ENCODE data around the gene DDX42.

DDX42 gene

DNA sequence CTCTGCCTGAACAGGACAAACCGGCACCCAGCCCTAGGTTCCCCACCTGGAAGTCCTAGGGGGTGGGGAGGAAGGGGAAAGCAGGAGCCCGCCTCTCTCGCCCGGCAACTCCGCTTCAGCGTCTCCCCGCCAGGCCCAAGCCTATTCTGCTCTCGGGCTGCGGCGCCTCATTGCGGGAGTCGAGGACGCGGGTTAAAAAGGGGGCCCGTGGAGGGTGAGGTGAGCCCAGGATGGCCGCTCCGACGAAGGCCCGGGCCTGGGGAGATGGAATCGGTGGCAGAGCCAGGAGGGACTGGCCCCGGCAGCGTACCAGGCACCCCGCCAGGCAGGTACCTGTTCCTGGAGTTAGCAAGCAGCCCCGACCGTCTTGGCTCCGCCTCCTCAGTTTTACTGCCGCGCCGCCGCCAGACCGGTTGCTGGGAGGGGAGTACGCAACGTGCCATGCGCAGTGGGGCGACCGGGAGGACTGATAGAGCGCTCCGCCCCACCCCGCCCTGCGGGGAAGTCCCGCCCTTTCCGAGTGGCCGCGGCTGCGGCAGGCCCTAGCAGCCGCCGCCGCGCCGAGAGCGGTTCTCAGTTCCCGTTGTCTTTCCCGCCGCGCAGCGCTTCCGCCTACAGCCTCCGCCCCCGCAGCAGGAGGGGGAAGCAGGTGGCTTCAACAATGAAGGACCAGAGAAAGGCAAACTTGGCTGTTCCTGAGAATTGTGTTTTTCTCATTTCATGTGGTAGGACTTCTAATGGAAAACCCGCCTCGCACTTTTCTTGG lies 32.4 kb upstream of the DDX42 start, which contains the start of gene STRADA:
TSS of gene STRADA (minus strand) at position 392 of the 766 bp plus-strand sequence. CDS start 13,430 bp downstream, outside the sequence.
- TF ChIP-seq ELF4 (IDR thresholded peaks at IDR 0.05) = peak; percentile 56
- TF ChIP-seq L3MBTL2 (conservative IDR thresholded peaks at IDR 0.05) = peak; percentile 81
- no peak for TF ChIP-seq FOXA1 (IDR thresholded peaks at IDR 0.05)
- no peak for TF ChIP-seq CTBP1 (IDR thresholded peaks at IDR 0.05; ENCODE audit: borderline replicate concordance)
- no peak for TF ChIP-seq SUZ12 (IDR thresholded peaks at IDR 0.05)
- peak; percentile 97 for DNase-seq (ENCODE audit: extremely low spot score)
- ChIA-PET CTCF (interaction anchor here (0.6 to 1.0 kb wide), 3 partner anchors 11 to 118 kb away, joined by 3 to 4 read pairs (median 4); no protein-coding TSS in a partner anchor), POLR2A (interaction anchor here (0.6 to 1.6 kb wide), 20 partner anchors 8 to 118 kb away, joined by 3 to 26 read pairs (median 4); partner anchors contain the start of genes CCDC47, DDX42 and LIMD2)

GRCh38 chr17:63751806-63752205 lies 22.2 kb upstream of the DDX42 start:
- no peak for DNase-seq (ENCODE audit: extremely low spot score)
- POLR2A ChIA-PET = no interaction called here
- CTCF ChIA-PET = no interaction called here
- TF ChIP-seq SP1 (IDR thresholded peaks at IDR 0.05) = no peak
- TF ChIP-seq TARDBP (IDR thresholded peaks at IDR 0.05) = no peak
- no peak for TF ChIP-seq FOXK2 (IDR thresholded peaks at IDR 0.05)
- no peak for TF ChIP-seq HDGF (IDR thresholded peaks at IDR 0.05; ENCODE audit: borderline replicate concordance)
- no peak for TF ChIP-seq SUZ12 (IDR thresholded peaks at IDR 0.05)
- TF ChIP-seq FOXA1 (IDR thresholded peaks at IDR 0.05) = no peak
- TF ChIP-seq CTBP1 (IDR thresholded peaks at IDR 0.05; ENCODE audit: borderline replicate concordance) = no peak
- TF ChIP-seq ELF4 (IDR thresholded peaks at IDR 0.05) = no peak
- no peak for TF ChIP-seq ARNT (IDR thresholded peaks at IDR 0.05)
- no peak for TF ChIP-seq ZNF384 (IDR thresholded peaks at IDR 0.05)
- no peak for TF ChIP-seq LEF1 (IDR thresholded peaks at IDR 0.05; ENCODE audit: borderline replicate concordance)
- TF ChIP-seq, protein P1, sequence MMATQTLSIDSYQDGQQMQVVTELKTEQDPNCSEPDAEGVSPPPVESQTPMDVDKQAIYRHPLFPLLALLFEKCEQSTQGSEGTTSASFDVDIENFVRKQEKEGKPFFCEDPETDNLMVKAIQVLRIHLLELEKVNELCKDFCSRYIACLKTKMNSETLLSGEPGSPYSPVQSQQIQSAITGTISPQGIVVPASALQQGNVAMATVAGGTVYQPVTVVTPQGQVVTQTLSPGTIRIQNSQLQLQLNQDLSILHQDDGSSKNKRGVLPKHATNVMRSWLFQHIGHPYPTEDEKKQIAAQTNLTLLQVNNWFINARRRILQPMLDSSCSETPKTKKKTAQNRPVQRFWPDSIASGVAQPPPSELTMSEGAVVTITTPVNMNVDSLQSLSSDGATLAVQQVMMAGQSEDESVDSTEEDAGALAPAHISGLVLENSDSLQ (IDR thresholded peaks at IDR 0.05) = no peak
- no peak for TF ChIP-seq L3MBTL2 (conservative IDR thresholded peaks at IDR 0.05)
- TF ChIP-seq FOXM1 (IDR thresholded peaks at IDR 0.05; ENCODE audit: borderline replicate concordance) = no peak
- TF ChIP-seq NFRKB (IDR thresholded peaks at IDR 0.05) = no peak
- TF ChIP-seq BHLHE40 (IDR thresholded peaks at IDR 0.05; ENCODE audit: borderline replicate concordance) = no peak

DNA sequence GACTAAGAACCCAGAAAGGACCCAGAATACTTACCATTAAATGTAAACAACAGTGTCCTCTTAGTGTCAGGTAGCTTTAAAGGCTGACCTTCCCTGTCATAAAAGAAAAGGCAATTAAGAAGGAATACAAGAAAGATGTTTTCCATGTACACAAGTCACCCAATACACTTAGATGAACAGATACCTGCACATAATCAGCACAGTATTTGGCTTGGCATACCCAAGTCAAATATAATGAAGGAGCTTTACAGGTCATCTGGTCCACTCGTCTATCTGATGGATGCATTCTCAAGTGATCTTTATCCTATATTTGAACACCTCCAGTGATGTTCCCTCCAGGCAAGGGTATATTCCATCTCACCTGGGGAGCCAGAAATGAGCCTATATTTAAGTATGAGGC lies 21.3 kb upstream of the DDX42 start:
- POLR2A ChIA-PET = interaction anchor here (1.3 kb wide), 1 partner anchor 10 kb away, joined by 3 read pairs; no protein-coding TSS in a partner anchor
- no peak for DNase-seq (ENCODE audit: extremely low spot score)
- TF ChIP-seq ARNT (IDR thresholded peaks at IDR 0.05) (no peak), NFRKB (IDR thresholded peaks at IDR 0.05) (no peak), HDGF (IDR thresholded peaks at IDR 0.05; ENCODE audit: borderline replicate concordance) (no peak), SP1 (IDR thresholded peaks at IDR 0.05) (no peak), FOXK2 (IDR thresholded peaks at IDR 0.05) (no peak), TARDBP (IDR thresholded peaks at IDR 0.05) (no peak), BHLHE40 (IDR thresholded peaks at IDR 0.05; ENCODE audit: borderline replicate concordance) (no peak)
- TF ChIP-seq, protein P1 (IDR thresholded peaks at IDR 0.05) = no peak
- CTCF ChIA-PET = no interaction called here

GRCh38 chr17:63753215-63753614 lies 20.8 kb upstream of the DDX42 start:
- POLR2A ChIA-PET = interaction anchor here (1.3 kb wide), 1 partner anchor 11 kb away, joined by 3 read pairs; no protein-coding TSS in a partner anchor
- no peak for DNase-seq (ENCODE audit: extremely low spot score)
- CTCF ChIA-PET = no interaction called here
- TF ChIP-seq L3MBTL2 (conservative IDR thresholded peaks at IDR 0.05) = no peak
- no peak for TF ChIP-seq TARDBP (IDR thresholded peaks at IDR 0.05)
- TF ChIP-seq SUZ12 (IDR thresholded peaks at IDR 0.05) = no peak
- TF ChIP-seq, protein P1 (IDR thresholded peaks at IDR 0.05) = no peak
- no peak for TF ChIP-seq FOXM1 (IDR thresholded peaks at IDR 0.05; ENCODE audit: borderline replicate concordance)
- no peak for TF ChIP-seq ELF4 (IDR thresholded peaks at IDR 0.05)
- no peak for TF ChIP-seq HDGF (IDR thresholded peaks at IDR 0.05; ENCODE audit: borderline replicate concordance)
- TF ChIP-seq FOXA1 (IDR thresholded peaks at IDR 0.05) = no peak
- no peak for TF ChIP-seq ARNT (IDR thresholded peaks at IDR 0.05)
- TF ChIP-seq CTBP1 (IDR thresholded peaks at IDR 0.05; ENCODE audit: borderline replicate concordance) = no peak
- TF ChIP-seq LEF1 (IDR thresholded peaks at IDR 0.05; ENCODE audit: borderline replicate concordance) = no peak
- no peak for TF ChIP-seq ZNF384 (IDR thresholded peaks at IDR 0.05)
- no peak for TF ChIP-seq BHLHE40 (IDR thresholded peaks at IDR 0.05; ENCODE audit: borderline replicate concordance)
- no peak for TF ChIP-seq SP1 (IDR thresholded peaks at IDR 0.05)

GRCh38 chr17:63754046-63754445 lies 19.9 kb upstream of the DDX42 start:
- DNase-seq (ENCODE audit: extremely low spot score) = no peak
- TF ChIP-seq LEF1 (IDR thresholded peaks at IDR 0.05; ENCODE audit: borderline replicate concordance) = no peak
- TF ChIP-seq, protein P1 (IDR thresholded peaks at IDR 0.05) = no peak
- no peak for TF ChIP-seq SUZ12 (IDR thresholded peaks at IDR 0.05)
- TF ChIP-seq FOXA1 (IDR thresholded peaks at IDR 0.05) = no peak
- TF ChIP-seq CTBP1 (IDR thresholded peaks at IDR 0.05; ENCODE audit: borderline replicate concordance) = no peak
- no peak for TF ChIP-seq SP1 (IDR thresholded peaks at IDR 0.05)
- TF ChIP-seq L3MBTL2 (conservative IDR thresholded peaks at IDR 0.05) = no peak
- CTCF ChIA-PET = no interaction called here
- POLR2A ChIA-PET = no interaction called here

All from HEK293T (cell line).